Cerebellar cortex (tissue), 1 donor: ENCODE measurements around the gene TVP23B.
"Not testable (repeated sequence)": the region's sequence is repeated elsewhere in the genome, so short reads cannot be mapped to it uniquely, and the experiment has no call there.

Source experiments
- DNase-seq: peaks from one replicate; pipeline ENCODE4 v3.0.0-alpha.2; 2015; ENCODE audit warnings: low spot score

Gene TVP23B

DNA sequence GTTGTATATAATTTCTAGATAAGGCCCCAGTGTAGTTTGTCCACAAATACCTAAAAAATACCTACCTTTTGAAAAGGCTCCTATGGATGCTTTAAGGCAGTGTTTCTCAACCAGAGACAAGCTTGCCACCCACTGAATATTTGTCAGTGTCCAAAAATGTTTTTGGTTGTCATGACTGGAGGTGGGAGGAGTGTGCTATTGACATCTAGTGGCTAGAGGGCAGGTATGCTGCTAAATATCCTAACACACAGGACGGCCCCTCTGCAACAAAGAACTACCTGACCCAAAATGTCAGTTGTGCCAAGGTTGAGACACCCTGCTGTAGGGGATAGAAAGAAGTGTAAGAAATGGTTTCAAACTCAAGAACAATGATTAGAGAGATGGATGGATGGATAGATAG lies 10.4 kb downstream of the TVP23B start:
- DNase-seq = not testable (repeated sequence)

DNA sequence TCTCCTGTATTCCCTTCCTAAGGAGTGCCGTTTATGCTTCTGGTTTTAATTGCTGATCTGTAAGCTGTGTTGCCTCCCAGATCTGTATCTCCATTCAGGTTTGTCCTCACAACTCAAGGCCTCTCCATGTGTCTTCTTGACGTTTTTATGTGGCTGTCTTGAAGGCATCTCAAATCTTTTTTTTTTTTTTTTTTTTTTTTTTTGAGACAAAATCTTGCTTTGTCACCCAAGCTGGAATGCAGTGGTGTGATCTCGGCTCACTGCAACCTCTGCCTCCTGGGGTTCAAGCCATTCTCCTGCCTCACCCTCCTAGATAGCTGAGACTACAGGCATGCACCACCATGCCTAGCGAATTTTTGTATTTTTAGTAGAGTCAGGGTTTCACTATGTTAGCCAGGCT lies 13.9 kb downstream of the TVP23B start:
- not testable (repeated sequence) for DNase-seq

DNA sequence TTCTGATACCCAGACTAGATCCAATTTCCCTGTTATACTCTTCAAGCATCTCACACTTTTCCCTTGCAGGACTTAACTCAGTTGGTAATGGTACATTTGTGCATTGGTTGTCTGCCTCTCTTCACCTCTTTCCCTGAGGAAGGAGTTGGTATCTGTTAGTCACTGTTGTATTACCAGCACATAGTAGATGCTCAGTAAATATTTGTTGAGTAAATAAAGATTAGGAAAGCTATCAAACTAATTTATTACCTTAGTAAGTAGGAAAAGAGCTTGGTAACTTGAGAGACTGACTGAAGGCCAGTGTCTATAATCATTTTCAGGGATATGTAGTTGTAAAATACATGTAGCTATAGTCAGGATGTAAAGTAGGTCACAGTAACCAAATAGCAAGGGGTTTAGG lies 15.9 kb downstream of the TVP23B start:
- not testable (repeated sequence) for DNase-seq

DNA sequence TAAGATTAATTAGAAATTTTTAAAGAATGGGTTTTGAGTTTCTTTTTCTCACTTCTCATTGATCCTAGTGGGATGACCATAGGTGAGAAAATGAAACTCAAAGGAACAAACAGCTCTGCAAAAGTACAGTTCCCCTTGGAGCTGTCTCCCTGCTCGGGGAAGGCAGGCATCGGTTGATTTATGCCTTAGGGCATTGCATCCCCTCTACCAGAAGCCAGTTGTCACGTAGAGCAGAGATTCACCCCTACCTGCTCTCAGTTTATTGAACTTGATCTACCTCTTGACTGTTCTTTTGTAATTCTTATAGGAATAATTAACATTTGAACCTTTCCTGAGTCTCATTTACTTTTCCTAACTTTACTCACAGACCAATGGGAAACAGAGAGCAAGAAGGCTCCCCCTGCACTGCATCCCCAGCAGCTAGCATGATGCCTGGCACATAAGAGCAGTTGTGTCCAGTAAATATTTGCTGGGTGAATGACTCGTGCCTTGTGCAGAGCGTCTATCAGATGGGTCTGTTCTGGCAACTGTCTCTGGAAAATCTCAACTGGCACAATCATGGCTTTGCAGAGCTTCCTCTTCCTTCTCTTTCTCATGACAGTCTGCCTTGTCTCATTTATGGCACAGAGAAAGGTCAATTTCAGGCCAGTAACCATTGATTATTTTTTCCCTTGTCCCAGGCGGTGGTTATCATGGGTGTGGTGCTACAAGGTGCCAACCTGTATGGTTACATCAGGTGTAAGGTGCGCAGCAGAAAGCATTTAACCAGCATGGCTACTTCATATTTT lies 22.7 kb downstream of the TVP23B start:
- not testable (repeated sequence) for DNase-seq

DNA sequence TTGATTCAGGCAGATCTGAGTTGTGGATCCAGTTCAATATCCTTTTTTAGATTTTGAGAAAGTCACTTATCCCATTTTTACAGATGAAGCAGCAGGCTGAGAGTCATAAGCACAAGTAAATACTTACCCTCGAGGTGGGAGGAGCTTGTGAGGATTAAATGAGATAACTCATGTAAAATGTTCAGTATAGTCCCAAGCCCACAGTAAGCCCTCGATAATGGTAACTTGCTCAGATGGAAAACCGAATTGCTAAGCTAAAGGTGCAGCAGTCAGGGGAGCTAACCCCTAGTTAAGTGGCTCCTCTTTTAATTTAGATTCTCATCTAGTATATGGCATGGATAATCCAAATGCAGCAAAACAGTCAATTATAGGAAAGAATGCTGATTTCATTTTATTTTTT lies 34.9 kb downstream of the TVP23B start:
- not testable (repeated sequence) for DNase-seq

DNA sequence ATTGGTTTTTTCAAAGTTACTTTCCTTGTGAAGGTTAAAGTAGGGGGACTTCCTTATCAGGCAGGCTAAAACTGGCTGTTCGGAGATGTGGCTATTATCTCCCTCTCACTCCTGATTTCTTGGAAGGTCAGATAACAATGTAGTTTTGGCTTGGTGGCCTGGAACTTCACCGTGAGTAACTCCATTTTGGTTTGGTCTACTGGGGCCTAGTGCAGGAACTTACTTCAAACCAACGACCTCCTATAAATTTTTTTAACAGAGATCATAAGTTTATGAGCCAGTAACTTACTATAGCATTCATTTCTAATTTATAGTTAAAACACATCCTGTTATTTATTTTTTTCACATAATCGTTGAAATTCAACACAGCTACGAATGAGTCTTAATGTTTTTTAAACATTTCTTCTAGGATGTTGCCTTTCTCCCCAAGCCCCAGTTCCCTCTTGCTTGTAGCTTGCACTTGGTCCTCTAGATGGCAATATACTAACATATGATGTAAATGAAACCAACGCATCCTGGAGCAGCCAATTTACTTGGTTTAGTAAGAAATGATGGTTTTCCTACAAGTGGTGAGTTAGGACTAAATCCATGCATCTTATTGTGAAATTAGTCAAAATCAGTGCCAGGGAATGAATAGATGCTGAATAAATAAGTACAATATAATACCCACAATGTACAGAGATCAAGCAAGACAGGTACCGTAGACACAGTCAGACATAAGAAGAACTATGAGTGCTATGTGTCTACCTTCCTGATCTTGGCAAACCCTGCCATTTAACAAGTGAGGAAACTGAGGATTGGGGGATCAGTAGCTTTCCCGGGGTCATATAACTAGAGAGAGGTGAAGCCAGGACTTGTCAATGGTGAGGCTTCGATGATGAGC lies 35.7 kb downstream of the TVP23B start:
- DNase-seq = peak; percentile 88

DNA sequence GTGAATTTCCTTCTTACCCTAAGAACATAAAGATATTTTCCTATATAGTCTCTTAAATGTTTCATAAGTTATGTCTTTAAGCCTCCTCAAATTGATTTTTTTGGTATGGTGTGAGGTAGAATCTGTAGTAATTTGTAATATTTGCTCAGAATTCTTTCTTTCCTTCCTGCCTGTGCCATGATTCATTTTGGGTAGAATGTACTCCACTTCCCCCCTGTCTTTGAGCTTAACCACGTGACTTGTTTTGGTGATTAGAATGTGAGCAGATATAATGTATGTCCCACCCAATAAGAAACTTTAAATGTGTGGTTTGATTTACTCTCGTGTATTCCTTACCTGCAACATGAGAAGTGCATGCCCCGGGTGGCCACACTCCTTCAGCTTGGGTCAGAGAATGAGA lies 40.4 kb downstream of the TVP23B start:
- DNase-seq = not testable (repeated sequence)

DNA sequence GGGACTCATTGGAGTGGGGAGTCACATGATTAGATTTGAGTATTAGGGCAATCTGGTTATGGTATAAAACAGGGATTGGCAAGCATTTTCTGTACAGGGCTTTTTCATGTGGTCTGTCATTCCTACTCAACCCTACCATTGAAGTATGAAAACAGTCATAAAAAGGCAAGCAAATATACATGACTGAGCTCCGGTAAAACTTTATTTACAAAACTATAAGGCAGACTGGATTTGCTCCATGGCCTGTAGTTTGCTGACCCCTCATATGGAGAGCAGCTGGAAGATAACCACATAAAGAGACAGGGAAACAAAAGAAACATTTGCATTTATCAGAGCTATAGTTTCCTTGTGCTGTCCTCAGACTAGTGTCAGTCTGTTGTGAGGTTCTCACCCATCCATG lies 46.6 kb downstream of the TVP23B start:
- DNase-seq = not testable (repeated sequence)

DNA sequence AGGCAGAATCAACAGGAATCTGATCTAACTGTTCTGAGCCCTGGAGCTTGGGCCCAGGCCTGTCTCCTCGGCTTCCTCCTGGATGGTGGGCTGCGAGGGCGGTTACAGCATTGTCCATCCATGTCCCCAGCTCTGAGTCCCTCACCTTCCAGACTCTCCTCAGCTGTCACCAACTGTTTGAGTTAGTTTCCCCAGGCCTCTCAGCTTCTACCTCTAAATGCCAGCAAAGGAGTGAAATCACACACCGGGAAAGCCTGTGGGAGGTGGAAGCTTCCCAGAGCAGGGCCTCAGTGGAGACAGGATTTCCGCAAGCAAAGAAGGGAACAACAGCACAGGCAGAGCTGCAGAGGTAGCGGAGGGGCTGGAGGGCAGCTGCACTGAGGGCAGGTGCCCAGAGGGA lies 67.5 kb downstream of the TVP23B start:
- no peak for DNase-seq

DNA sequence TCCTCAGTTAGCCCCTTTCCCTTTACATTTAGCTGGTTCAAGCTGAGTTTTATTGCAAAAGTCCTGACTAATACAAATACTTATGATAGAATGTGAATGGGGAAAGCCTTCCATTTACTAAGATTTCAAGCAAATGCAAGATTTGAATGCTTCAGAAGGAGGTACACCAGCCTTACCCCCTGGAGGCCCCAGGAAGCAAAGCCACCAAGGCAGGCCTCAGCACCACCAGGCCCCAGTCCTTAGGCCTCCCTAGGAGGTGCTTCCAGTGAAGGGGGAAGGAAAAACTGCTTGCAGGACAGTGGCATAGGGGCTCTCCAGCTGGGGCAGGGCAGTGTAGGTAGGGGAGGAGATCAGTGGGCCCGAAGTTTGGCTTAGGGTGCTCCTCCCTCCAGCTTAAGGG lies 69.7 kb downstream of the TVP23B start:
- DNase-seq = no peak

DNA sequence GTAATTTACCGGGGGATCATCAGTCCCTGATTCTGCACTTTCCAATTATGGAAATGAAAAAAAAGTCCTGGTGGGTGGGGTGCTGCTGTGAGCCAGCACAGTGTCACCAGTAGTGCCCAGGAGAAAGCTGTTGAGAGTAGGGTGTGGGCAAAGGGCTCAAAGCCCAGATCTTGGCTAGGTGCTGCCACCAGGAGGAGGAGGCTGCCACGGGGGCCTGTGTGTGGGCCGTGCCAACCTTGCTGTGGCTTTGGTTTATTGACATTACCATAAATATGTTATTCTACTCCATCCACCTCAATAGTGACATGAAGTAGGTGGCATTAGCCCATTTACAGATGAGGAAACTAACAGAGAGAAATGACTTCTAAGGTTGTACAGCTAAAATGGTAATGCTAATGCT lies 70.2 kb downstream of the TVP23B start:
- DNase-seq = no peak

DNA sequence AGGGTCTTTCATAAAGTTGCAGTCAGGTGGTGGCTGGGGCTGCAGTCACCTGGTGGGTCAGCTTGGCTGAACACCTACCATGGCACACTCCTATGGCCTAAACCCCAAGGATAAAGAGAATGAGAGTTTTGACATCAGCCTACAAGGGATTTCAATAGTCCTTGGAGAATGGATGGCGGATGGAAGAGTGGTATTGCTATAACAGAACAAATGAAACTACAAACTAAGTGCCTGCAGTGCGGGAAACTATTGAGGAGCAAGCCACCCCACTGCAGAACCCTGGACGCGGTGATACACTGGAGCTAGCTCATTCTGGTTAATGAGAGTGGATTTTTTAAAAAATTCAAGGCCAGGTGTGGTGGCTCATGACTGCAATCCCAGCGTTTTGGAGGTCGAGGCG lies 74.0 kb downstream of the TVP23B start:
- no peak for DNase-seq

DNA sequence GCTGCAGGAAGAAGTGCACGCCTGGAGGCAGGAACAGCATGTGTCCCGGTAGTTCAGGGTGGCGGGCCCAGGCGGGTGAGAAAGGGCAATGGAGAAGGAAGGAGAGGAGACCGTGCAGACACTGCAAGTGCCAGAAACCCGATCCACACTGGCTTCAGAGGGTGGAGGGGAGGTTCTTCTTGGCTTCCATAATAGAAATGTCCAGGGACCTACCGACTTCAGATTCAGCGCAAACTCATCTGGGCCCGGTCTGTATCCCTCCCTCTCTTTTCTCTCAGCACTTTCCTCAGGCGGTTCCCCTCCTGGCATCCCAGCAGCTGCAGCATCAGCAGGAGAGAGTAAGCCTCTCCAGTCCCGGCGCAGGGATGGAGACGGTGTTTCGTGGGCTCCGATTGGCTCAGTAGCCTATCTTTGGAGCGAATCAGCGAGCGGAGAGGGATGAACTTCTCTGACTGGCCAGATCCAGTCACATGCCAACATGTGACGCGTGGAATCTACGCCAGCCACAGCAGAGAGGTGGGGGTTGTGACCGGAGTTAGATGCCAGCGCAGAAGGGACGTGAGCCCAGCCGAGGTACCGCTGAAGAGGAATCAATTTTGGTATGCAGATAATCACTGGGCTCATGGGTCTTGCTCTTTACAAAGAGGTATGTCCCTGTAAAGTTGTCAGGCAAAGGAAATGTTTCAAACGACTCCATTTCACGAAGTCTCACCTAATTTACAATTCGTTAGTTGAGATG lies 75.0 kb downstream of the TVP23B start:
- peak; percentile 99 for DNase-seq
